Karpas-422 (cell line): ENCODE results near the gene PDZD8. TPM values are rescaled to one million over a fixed set of nuclear protein-coding genes. Genes with fewer than 3 reads are reported as not detected.
A peak's percentile ranks its signal among the peaks of the same experiment; 100 is the strongest.

ENCODE experiments used
- DNase-seq: peaks from one replicate; pipeline ENCODE4 v3.0.0-alpha.2; 2015
- H2AFZ ChIP-seq: fragments of 200-600 bp; sonication (generic); 2 replicates; pipeline ENCODE4 v1.6.1; 2014; ENCODE audit warnings: antibody characterized with exemption, low read length, mixed read lengths
- H3K27ac ChIP-seq: fragments of 200-600 bp; sonication (generic); 2 replicates; pipeline ENCODE4 v1.5.1; 2014; ENCODE audit warnings: mild to moderate bottlenecking, low read length, moderate library complexity
- H3K27me3 ChIP-seq: fragments of 200-600 bp; sonication (generic); 2 replicates; pipeline ENCODE4 v1.6.1; 2014; ENCODE audit warnings: low read length, mixed read lengths
- H3K36me3 ChIP-seq: fragments of 200-600 bp; sonication (generic); 2 replicates; pipeline ENCODE4 v1.6.1; 2014; ENCODE audit warnings: low read length, mixed read lengths; ENCODE audit not compliant: insufficient read depth
- H3K4me1 ChIP-seq: fragments of 200-600 bp; sonication (generic); 2 replicates; pipeline ENCODE4 v1.6.1; 2014; ENCODE audit warnings: mild to moderate bottlenecking, low read length, mixed read lengths
- H3K4me2 ChIP-seq: fragments of 200-600 bp; sonication (generic); 2 replicates; pipeline ENCODE4 v1.6.1; 2014; ENCODE audit warnings: low read length, low read depth, mild to moderate bottlenecking; ENCODE audit not compliant: poor library complexity, severe bottlenecking
- H3K4me3 ChIP-seq: fragments of 200-600 bp; sonication (generic); 2 replicates; pipeline ENCODE4 v1.5.1; 2014; ENCODE audit warnings: mild to moderate bottlenecking, antibody characterized with exemption, low read length, mixed read lengths
- H3K79me2 ChIP-seq: fragments of 200-600 bp; sonication (generic); 2 replicates; pipeline ENCODE4 v1.6.1; 2014; ENCODE audit warnings: mild to moderate bottlenecking, low read length, mixed read lengths
- H3K9ac ChIP-seq: fragments of 200-600 bp; sonication (generic); 2 replicates; pipeline ENCODE4 v1.6.0; 2014; ENCODE audit warnings: low read length
- H3K9me2 ChIP-seq: fragments of 200-600 bp; sonication (generic), shearing (Covaris generic); replicated peaks from 2 replicates; pipeline ENCODE4 v1.6.0; 2014; ENCODE audit warnings: mild to moderate bottlenecking, low read length, moderate library complexity; ENCODE audit not compliant: insufficient read depth
- H3K9me3 ChIP-seq: fragments of 300-700, 200-600 bp; sonication (generic); 2 replicates; pipeline ENCODE4 v1.6.1; 2014; ENCODE audit warnings: low read length, mixed read lengths
- H4K20me1 ChIP-seq: fragments of 200-600 bp; sonication (generic); 2 replicates; pipeline ENCODE4 v1.6.1; 2014; ENCODE audit warnings: mild to moderate bottlenecking, antibody characterized with exemption, low read length, low read depth; ENCODE audit not compliant: insufficient read depth
- total RNA-seq: library from RNA; depleted of rRNA; stranded (reverse); fragments of >200 nt; shearing (Covaris generic); gene quantifications from 2 replicates; pipeline ENCODE4 v1.2.3, GENCODE V29; 2014; ENCODE audit warnings: low replicate concordance

The PDZD8 gene
- total RNA-seq, 1 experiment from 2014 or later = 15.7 TPM

DNA sequence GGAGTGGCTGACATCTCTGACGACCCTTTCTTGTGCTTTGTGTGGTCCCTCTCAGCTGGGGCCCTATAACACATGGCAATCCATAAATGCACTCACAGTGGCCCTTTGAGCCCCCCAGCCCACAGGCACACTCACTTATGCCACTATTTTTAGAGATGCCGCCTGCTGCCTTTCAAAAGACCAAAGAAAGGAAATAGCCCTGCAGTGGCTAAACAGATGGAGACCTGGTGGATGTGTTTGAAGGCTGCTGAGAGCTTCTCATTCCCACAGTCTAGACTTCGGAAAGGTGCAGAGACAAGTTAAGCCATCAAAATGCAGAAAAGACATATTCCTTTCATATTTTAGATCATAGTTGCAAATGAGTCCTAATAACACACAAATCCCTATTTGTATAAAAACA is 42.0 kb upstream of the PDZD8 start:
- H3K36me3 ChIP-seq = no peaks in the 10 kb centered on the region
- H3K9ac ChIP-seq = no peak overlapping the region
- DNase-seq = no peak
- H2AFZ ChIP-seq = no peak overlapping the region
- H4K20me1 ChIP-seq = no peaks in the 10 kb centered on the region
- peaks cover 77% of the 10 kb centered on the region for H3K4me1 ChIP-seq
- no peaks in the 10 kb centered on the region for H3K79me2 ChIP-seq
- H3K27me3 ChIP-seq = 0 out of 2 replicates have a peak, but pooled peaks cover 2% of the 10 kb centered on the region
- no peaks in the 10 kb centered on the region for H3K9me3 ChIP-seq
- H3K9me2 ChIP-seq = no peaks in the 10 kb centered on the region
- H3K27ac ChIP-seq = no peak overlapping the region
- H3K4me3 ChIP-seq = no peak overlapping the region
- no peak overlapping the region for H3K4me2 ChIP-seq

DNA sequence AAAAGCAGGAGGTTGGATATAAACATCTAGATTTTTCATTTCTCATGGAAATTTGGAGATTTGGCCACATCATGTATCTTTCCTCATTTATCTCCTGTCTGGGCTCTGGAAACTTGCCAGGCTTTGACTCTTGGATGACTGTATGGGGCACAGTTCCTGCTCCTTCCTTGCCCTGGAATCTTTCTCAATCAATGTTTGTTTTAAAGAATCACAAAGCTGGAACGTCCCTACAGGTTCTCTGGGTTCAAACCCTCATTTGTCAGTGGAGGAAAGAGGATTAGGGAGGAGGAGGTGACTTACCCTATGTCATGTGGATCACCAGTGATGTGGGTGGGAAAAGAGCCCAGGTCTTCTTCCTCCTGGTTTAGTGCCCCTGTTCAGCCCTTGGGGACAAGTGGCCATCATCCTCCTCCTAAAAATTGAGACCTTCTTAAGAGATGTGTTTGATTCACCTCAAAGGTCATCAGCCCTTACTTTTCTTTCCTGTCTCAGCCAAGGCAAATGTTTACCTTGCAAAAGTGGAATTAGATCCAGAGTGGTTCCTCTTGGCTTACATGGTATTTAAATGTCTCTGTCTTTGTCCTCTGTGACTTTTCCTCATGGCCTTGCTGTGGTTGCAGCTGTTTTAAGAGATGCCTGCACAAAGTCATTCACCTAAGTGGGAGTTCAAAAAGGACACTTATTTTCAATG is 38.8 kb upstream of the PDZD8 start:
- Histone ChIP-seq H3K4me2 (peak overlapping the region; percentile 60), H3K79me2 (no peaks in the 10 kb centered on the region), H3K36me3 (no peaks in the 10 kb centered on the region), H3K27ac (peak overlapping the region; percentile 8; the same call in 1 of the 2 replicates), H3K4me1 (peaks cover 94% of the 10 kb centered on the region), H3K9me3 (no peaks in the 10 kb centered on the region), H2AFZ (no peak overlapping the region), H4K20me1 (no peaks in the 10 kb centered on the region), H3K9ac (no peak overlapping the region), H3K27me3 (no peaks in the 10 kb centered on the region), H3K9me2 (no peaks in the 10 kb centered on the region), H3K4me3 (peak overlapping the region; percentile 30; the same call in 1 of the 2 replicates)
- no peak for DNase-seq

DNA sequence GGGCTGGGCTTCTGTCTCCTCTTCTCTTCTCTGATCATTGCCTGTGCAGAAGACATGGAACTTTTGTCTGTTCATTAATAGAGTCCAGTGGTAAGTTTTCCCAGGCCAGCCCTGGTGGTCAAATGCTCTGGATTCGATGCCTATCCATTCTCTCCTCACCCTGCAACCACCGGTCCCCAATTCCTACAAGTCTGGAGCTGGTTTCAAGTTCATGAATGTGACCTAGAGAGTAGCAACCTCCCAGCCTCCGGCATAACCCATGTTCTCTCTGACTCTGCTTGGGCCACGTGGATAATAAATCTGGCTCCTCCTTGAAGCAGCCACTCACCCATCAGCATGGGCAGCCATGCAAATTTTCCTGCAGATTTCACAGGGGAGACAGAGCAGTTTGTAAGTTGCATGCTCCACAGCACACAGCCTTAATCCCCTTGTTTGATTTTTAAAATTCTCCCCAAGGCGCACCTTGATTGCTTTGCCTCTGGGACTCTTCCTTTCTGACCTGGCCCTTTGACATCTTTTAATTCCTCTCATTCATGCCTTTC is 37.3 kb upstream of the PDZD8 start:
- Histone ChIP-seq H3K9me3 (no peaks in the 10 kb centered on the region), H3K9me2 (no peaks in the 10 kb centered on the region), H3K9ac (peak overlapping the region; percentile 22; the same call in 1 of the 2 replicates), H3K27ac (peak overlapping the region; percentile 71), H3K36me3 (no peaks in the 10 kb centered on the region), H3K4me1 (peaks cover 85% of the 10 kb centered on the region), H2AFZ (no peak overlapping the region), H4K20me1 (no peaks in the 10 kb centered on the region), H3K79me2 (no peaks in the 10 kb centered on the region), H3K27me3 (no peaks in the 10 kb centered on the region), H3K4me2 (peak overlapping the region; percentile 71), H3K4me3 (peak overlapping the region; percentile 32)
- DNase-seq = peak; percentile 95

DNA sequence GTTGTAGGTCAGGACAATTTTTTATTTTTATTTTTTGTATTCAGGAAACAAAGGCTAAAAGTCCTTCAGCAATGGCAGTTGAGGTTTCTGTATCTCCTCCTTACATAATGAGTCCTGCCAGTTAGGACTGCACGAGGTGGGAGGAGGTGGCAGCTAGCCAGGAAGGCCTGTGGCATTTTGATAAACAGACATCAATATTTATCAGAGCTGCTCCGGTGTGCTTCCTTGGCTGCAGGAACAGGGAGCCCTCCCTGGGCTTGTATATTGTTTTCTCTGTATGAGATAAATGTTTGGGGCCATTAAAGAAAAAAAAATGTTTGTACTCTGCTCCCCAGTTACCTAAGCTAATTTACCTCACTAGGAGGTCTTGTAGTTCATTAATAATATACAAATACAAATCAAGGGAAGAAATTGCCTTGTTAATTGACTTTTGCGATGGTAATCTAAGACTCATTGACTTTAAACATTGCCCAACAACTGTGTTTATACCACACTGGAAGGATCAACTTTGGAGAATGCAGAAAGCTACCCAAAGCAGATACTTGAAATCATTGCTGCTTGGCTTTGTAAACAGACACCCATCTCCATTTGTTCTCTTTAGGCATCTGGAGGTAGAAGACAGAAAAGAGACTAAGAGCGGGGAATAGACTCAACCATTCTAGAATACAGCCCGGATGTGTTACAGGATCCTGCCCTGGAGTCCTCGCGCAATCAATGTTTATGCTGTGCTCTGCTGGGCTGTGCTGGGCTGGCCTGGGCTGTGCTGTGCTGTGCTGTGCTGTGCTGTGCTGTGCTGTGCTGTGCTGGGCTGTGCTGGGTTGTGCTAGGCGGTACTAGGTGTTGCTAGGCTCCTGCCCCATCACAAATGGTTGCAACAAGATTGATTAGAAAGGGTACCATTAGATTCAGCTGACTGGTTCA is 36.5 kb upstream of the PDZD8 start:
- H3K4me3 ChIP-seq = peak overlapping the region; percentile 32
- H3K27ac ChIP-seq = peak overlapping the region; percentile 62
- H4K20me1 ChIP-seq = no peaks in the 10 kb centered on the region
- no peak for DNase-seq
- H3K4me2 ChIP-seq = peak overlapping the region; percentile 71
- no peaks in the 10 kb centered on the region for H3K9me2 ChIP-seq
- peak overlapping the region; percentile 22; the same call in 1 of the 2 replicates for H3K9ac ChIP-seq
- no peaks in the 10 kb centered on the region for H3K79me2 ChIP-seq
- no peak overlapping the region for H2AFZ ChIP-seq
- no peaks in the 10 kb centered on the region for H3K36me3 ChIP-seq
- H3K9me3 ChIP-seq = no peaks in the 10 kb centered on the region
- H3K27me3 ChIP-seq = no peaks in the 10 kb centered on the region
- peaks cover 77% of the 10 kb centered on the region for H3K4me1 ChIP-seq

DNA sequence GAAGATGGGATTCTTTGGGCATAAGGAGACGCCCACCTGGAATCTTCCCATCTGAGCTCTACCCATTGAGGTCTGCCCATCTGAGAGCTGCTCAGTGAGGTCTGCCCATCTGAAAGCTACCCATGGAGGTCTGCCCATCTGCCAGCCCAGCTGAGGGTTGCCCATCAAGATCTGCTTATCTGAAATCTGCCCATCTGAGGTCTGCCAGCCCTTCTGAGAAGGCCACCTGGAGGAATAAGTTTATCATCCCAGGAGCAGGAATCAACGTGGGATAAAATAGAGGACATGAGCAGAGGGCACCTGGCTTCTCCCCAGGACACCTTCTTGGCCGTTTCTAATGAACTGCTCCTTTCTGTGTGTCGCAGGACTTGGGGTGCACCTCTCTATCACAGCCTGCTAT is 35.3 kb upstream of the PDZD8 start:
- Histone ChIP-seq H3K4me1 (peaks cover 66% of the 10 kb centered on the region), H3K36me3 (no peaks in the 10 kb centered on the region), H3K79me2 (no peaks in the 10 kb centered on the region), H2AFZ (no peak overlapping the region), H3K4me3 (no peak overlapping the region), H4K20me1 (no peaks in the 10 kb centered on the region), H3K9me3 (no peaks in the 10 kb centered on the region), H3K4me2 (no peak overlapping the region), H3K27ac (no peak overlapping the region), H3K9me2 (no peaks in the 10 kb centered on the region), H3K27me3 (no peaks in the 10 kb centered on the region), H3K9ac (no peak overlapping the region)
- DNase-seq = no peak

DNA sequence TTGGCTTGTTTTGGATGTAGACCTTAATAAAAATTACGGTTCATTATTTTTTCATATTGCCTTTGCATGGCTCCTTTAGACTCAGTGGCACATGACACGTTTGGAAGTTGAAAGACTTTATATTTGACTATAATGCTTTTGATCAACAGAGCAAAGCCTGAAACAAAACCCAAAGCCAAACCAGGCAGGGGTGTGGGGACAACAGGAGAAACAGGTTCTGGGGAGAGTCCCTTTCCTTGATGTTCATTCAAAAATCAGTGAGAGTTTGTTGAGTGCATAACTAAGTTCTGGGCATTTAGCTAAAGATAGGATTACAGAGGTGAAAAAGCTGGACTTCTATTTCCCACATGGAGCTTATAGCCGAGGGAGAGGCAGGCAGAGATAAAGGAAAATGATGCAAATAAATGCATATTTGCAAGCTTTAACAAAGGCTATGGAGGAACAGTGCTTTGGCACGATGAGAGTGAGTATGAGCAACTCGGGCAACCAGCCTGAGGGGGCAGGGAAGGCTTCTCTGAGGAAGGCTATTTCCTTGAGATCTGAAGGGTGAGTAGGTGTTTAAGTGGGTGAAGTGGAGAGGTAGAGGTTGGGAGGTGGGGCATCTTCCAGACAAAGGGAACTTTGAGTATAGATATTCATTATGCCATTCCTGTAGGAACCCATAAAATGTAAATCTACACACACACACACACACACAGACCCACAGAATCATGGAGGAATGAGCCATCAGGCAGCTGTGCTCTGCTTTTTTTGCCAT is 34.5 kb upstream of the PDZD8 start:
- no peaks in the 10 kb centered on the region for H4K20me1 ChIP-seq
- no peaks in the 10 kb centered on the region for H3K27me3 ChIP-seq
- peak overlapping the region; percentile 2 for H3K4me2 ChIP-seq
- H2AFZ ChIP-seq = no peak overlapping the region
- DNase-seq = no peak
- H3K4me1 ChIP-seq = peaks cover 62% of the 10 kb centered on the region
- no peaks in the 10 kb centered on the region for H3K36me3 ChIP-seq
- H3K9ac ChIP-seq = no peak overlapping the region
- H3K9me2 ChIP-seq = no peaks in the 10 kb centered on the region
- no peaks in the 10 kb centered on the region for H3K79me2 ChIP-seq
- H3K9me3 ChIP-seq = no peaks in the 10 kb centered on the region
- no peak overlapping the region for H3K27ac ChIP-seq
- no peak overlapping the region for H3K4me3 ChIP-seq

DNA sequence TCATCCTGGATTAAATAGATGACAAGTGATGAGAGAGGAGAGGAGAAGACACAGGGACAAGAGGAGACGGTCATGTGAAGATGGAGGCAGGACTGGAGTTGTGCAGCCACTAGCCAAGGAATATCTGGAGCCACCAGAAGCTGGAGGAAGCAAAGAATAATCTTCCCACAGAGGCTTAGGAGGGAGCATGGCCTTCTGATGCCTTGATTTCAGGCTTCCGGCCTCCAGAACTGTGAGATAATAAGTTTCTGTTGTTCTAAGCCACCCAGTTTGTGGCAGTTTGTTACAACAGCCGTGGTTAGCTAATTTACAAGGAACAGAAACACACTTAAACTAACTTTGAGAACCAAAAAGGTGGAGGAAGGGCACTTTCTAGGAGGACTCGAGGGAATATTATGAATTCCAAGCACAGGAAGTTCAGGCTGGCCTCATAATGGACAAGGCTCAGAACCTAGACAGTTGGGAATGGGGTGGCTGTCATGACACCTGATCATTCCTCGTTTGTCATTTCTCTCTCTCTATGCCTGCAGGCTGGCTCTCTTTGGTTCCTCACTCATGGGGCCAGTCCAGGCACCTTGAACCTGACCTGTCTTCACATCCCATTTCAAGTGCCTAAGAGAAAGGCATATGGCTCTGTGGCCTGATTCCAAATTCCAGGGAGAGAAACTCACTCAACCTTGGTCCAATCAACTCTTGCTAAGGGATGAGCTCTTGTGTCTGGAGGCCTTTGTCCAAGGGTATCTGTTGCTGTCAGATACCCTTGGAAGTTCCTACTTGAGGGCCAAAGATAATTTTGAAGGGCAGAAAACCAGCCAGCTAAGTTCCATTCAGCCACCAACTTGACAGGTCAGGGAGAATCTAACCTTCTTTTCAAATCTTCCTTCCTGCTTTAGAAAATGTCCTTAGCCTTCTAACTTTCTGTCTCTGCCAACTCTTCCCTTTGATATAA is 33.5 kb upstream of the PDZD8 start:
- Histone ChIP-seq H4K20me1 (no peaks in the 10 kb centered on the region), H3K27ac (no peak overlapping the region), H3K4me3 (no peak overlapping the region), H3K9ac (no peak overlapping the region), H3K9me3 (no peaks in the 10 kb centered on the region), H2AFZ (no peak overlapping the region), H3K4me2 (no peak overlapping the region), H3K79me2 (no peaks in the 10 kb centered on the region), H3K9me2 (no peaks in the 10 kb centered on the region), H3K27me3 (no peaks in the 10 kb centered on the region), H3K36me3 (no peaks in the 10 kb centered on the region), H3K4me1 (peaks cover 57% of the 10 kb centered on the region)
- DNase-seq = no peak
